K562 (cell line): Measurements from ENCODE around the gene PIAS3. TPM values are rescaled to one million over a fixed set of nuclear protein-coding genes. Genes with fewer than 3 reads are reported as not detected.
A peak's percentile ranks its signal among the peaks of the same experiment; 100 is the strongest.

Experiments used
- ATAC-seq: fragments of 200-7000 bp; cut with Tn5 transposase; 3 replicates; pipeline ENCODE4 v1.9.1; 2020; ENCODE audit warnings: moderate library complexity
- BruUV-seq: library from RNA; stranded (reverse); fragments of 400-500 nt; replicated peaks from 2 replicates; lab custom pipeline; 2021; lab: Mats Ljungman, UMichigan
- CTCF ChIA-PET: fragments of 300-600 bp; formaldehyde crosslinking; extraction: SDS; loops from one replicate; lab custom pipeline; 2021; ENCODE audit warnings: low intra/inter-chr PET ratio; lab: Yijun Ruan, JAX
- POLR2A ChIA-PET: fragments of 300-600, 350-650 bp; sonication (Branson Sonifier 250); formaldehyde crosslinking; extraction: SDS; loops from one replicate; lab custom pipeline; 2021; ENCODE audit warnings: antibody characterized with exemption, inconsistent platforms; lab: Yijun Ruan, JAX
- DNase-seq, 4 experiments: peaks; one replicate each; pipeline versions ENCODE4 v3.0.0 to v3.0.0-alpha.2; 2011 to 2018; ENCODE audit warnings: low spot score in 3 of 4, mixed read lengths in 3 of 4; ENCODE audit errors: extremely low read depth in 1 of 4
- FAIRE-seq: peaks from 2 replicates; lab custom pipeline; 2011; peaks lifted over from hg19 to GRCh38; lab: Jason Lieb, UNC
- H2AFZ ChIP-seq: 2 replicates; pipeline ENCODE4 v1.6.0; 2011; ENCODE audit warnings: low read depth, low read length, control low read depth, inconsistent platforms
- H3K27ac ChIP-seq: fragments of 200-600 bp; 3 replicates; pipeline ENCODE4 v1.8.0; 2011; ENCODE audit warnings: low read depth, mild to moderate bottlenecking, control low read depth, inconsistent platforms, low read length, moderate library complexity, mixed read lengths; ENCODE audit errors: extremely low read depth
- H3K27me3 ChIP-seq, 2 experiments: fragments of 300-600 bp in 1 of 2; 2 replicates in 1 of 2; 3 replicates in 1 of 2; pipeline versions ENCODE4 v1.6.0 to v1.8.0; 2011; ENCODE audit warnings: inconsistent platforms in 2 of 2, low read length in 2 of 2, mild to moderate bottlenecking in 1 of 2, mixed read lengths in 1 of 2, moderate library complexity in 1 of 2; ENCODE audit not compliant: control insufficient read depth in 2 of 2, insufficient read depth in 2 of 2
- H3K36me3 ChIP-seq: fragments of 300-600 bp; 3 replicates; pipeline ENCODE4 v1.8.0; 2011; ENCODE audit warnings: mild to moderate bottlenecking, low read length, inconsistent platforms; ENCODE audit not compliant: control insufficient read depth, insufficient read depth
- H3K4me1 ChIP-seq, 2 experiments: fragments of 200-600 bp in 1 of 2; replicated peaks in 1 of 2; 2 replicates in 1 of 2; 3 replicates in 1 of 2; pipeline versions ENCODE4 v1.5.1 to v1.8.0; 2011; ENCODE audit warnings: inconsistent platforms in 2 of 2, low read length in 2 of 2, mild to moderate bottlenecking in 1 of 2, mixed read lengths in 1 of 2, moderate library complexity in 1 of 2; ENCODE audit not compliant: control insufficient read depth in 2 of 2, insufficient read depth in 2 of 2
- H3K4me2 ChIP-seq: 2 replicates; pipeline ENCODE4 v1.6.1; 2011; ENCODE audit warnings: low read length, control low read depth, inconsistent platforms, mixed read lengths; ENCODE audit not compliant: insufficient read depth
- H3K4me3 ChIP-seq: fragments of 200-600 bp; sonication (generic), shearing (Covaris generic); 2 replicates; pipeline ENCODE4 v1.5.1; 2016; ENCODE audit warnings: control low read depth, inconsistent platforms
- H3K79me2 ChIP-seq: fragments of 200-600 bp; 3 replicates; pipeline ENCODE4 v1.8.0; 2011; ENCODE audit warnings: low read length, inconsistent platforms; ENCODE audit not compliant: control insufficient read depth, insufficient read depth
- H3K9ac ChIP-seq, 2 experiments: 2 replicates each; pipeline versions ENCODE4 v1.6.0 to v1.6.1; 2011; ENCODE audit warnings: low read depth in 2 of 2, low read length in 2 of 2, control low read depth in 1 of 2, inconsistent platforms in 1 of 2, mild to moderate bottlenecking in 1 of 2, mixed read lengths in 1 of 2; ENCODE audit not compliant: insufficient read depth in 1 of 2
- H3K9me1 ChIP-seq: one replicate; pipeline ENCODE4 v1.6.0; 2011; ENCODE audit warnings: inconsistent platforms, mild to moderate bottlenecking, low read length, moderate library complexity; ENCODE audit not compliant: control insufficient read depth, insufficient read depth
- H3K9me3 ChIP-seq: replicated peaks from 2 replicates; pipeline ENCODE4 v1.5.1; 2011; ENCODE audit warnings: low read depth, low read length, inconsistent platforms; ENCODE audit not compliant: control insufficient read depth, insufficient read depth
- H4K20me1 ChIP-seq: replicated peaks from 2 replicates; pipeline ENCODE4 v1.6.1; 2011; ENCODE audit warnings: low read length, inconsistent platforms, mixed read lengths; ENCODE audit not compliant: control insufficient read depth, insufficient read depth
- MCM5 ChIP-seq: fragments of 450-650 bp; IDR thresholded peaks from 2 replicates; pipeline ENCODE4 v1.6.1; 2016; ENCODE audit warnings: low read depth
- PRPF4 ChIP-seq: fragments of 200-400 bp; formaldehyde crosslinking; IDR thresholded peaks from one replicate; pipeline ENCODE4 v1.6.1; 2017; ENCODE audit warnings: low read length, low read depth, mild to moderate bottlenecking; ENCODE audit not compliant: insufficient read depth, poor library complexity, severe bottlenecking
- RBM25 ChIP-seq: fragments of 200-400 bp; formaldehyde crosslinking; IDR thresholded peaks from 2 replicates; pipeline ENCODE4 v1.6.1; 2018; ENCODE audit warnings: low read length, low read depth, moderate library complexity; ENCODE audit not compliant: severe bottlenecking
- RUNX1 ChIP-seq: sonication (generic); IDR thresholded peaks from 2 replicates; pipeline ENCODE4 v1.6.1; 2016; ENCODE audit warnings: antibody characterized with exemption, low read depth
- in situ Hi-C: fragments of 300-500 bp; cut with MboI; formaldehyde crosslinking; loops from 4 replicates; pipeline ENCODE4 v1.15.0; 2018; ENCODE audit warnings: inconsistent platforms, mixed read lengths
- intact Hi-C: fragments of 100-400 bp; cut with micrococcal nuclease; formaldehyde crosslinking; loops from 2 replicates; pipeline ENCODE4 v1.14.2; 2022
- polyA plus RNA-seq, 8 experiments: library from polyadenylated mRNA; depleted of rRNA in 4 of 8; stranded (reverse) in 5 of 8; unstranded in 3 of 8; fragments of >200 nt; fragmentation: Nextera tagmentation in 2 of 8; fragmentation: Illumina TruSeq in 1 of 8; extraction: Ambion mirVana in 2 of 8; extraction: Trizol in 1 of 8; gene quantifications; 2 replicates each; pipeline versions ENCODE4 v1.2.1 to v1.2.3, GENCODE V29; 2011 to 2014; ENCODE audit warnings: inconsistent platforms in 1 of 8, missing spikeins in 1 of 8
- total RNA-seq, 7 experiments: library from RNA; depleted of rRNA in 6 of 7; stranded (reverse); fragments of >200 nt in 6 of 7; fragmentation: Illumina TruSeq in 2 of 7; extraction: Trizol in 2 of 7; gene quantifications; 2 replicates each; pipeline versions ENCODE4 v1.2.1 to v1.2.3, GENCODE V29; 2011 to 2021; ENCODE audit warnings: low replicate concordance in 1 of 7
- TF ChIP-seq, protein P1 (sequence below): fragments of 450-650 bp; formaldehyde crosslinking; IDR thresholded peaks from 2 replicates; pipeline ENCODE4 v1.4.0; 2022; ENCODE audit warnings: mild to moderate bottlenecking, moderate library complexity
- TF ChIP-seq, protein P2 (sequence below): fragments of 250-450 bp; sonication (Bioruptor Pico); IDR thresholded peaks from 2 replicates; pipeline ENCODE4 v1.8.0; 2022; ENCODE audit warnings: moderate library complexity, mild to moderate bottlenecking, inconsistent platforms

PIAS3 gene
- total and polyA plus RNA-seq, 9 of the 15 experiments (the other 6 are each of a cell fraction or from before 2014, with no cell fraction given) = 1.1 to 25.6 (median 7.9) TPM

DNA sequence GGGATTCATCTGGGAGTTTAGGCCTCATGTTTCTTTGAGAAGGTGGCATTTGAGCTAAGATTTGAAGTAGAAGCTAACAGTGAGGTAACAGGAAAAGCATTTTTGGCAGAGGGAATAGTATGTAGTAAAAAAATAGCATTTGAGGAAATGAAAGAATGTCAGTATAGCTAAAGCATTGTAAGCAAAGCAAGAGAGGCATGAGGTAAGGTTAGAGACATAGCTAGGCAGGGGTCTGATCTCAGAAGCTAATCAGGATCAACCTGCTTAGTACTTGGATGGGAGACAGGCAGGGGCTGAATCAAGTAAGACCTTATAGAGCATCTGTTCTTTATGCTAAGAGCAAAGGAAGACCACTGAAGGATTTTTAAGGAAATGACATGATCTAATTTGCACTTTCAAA is 30.9 kb downstream of the PIAS3 start:
- ATAC-seq (no peak), DNase-seq (no peak), FAIRE-seq (no peak)
- Histone ChIP-seq H3K4me2 (peak overlapping the region; percentile 12; the same call in 1 of the 2 replicates), H3K4me3 (no peak overlapping the region), H3K27ac (no peak overlapping the region; the same call in 2 of the 3 replicates), H3K79me2 (peaks cover 30% of the 10 kb centered on the region), H2AFZ (no peak overlapping the region), H3K27me3 (no peaks in the 10 kb centered on the region), H3K9ac (no peak overlapping the region), H4K20me1 (no peaks in the 10 kb centered on the region), H3K9me3 (no peaks in the 10 kb centered on the region), H3K9me1 (no peaks in the 10 kb centered on the region), H3K36me3 (peaks cover 71% of the 10 kb centered on the region), H3K4me1 (peaks cover 8 to 20% of the 10 kb centered on the region in 2 experiments)
- CTCF ChIA-PET = no interaction called here
- POLR2A ChIA-PET = interaction anchor here (0.9 to 4.8 kb wide), 3 partner anchors 9 to 156 kb away, joined by 3 to 40 read pairs (median 4); partner anchors contain the start of gene NUDT17
- in situ Hi-C loops = no loop called here
- intact Hi-C loops = loop anchor here (10.0 kb wide), 1 partner anchor 83 kb away; no protein-coding TSS in a partner anchor
- TF ChIP-seq, protein P1, sequence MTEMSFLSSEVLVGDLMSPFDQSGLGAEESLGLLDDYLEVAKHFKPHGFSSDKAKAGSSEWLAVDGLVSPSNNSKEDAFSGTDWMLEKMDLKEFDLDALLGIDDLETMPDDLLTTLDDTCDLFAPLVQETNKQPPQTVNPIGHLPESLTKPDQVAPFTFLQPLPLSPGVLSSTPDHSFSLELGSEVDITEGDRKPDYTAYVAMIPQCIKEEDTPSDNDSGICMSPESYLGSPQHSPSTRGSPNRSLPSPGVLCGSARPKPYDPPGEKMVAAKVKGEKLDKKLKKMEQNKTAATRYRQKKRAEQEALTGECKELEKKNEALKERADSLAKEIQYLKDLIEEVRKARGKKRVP (CRISPR knock-in tag) = no peak
- TF ChIP-seq PRPF4 (no peak), RBM25 (no peak), RUNX1 (no peak), MCM5 (no peak)
- TF ChIP-seq, protein P2, sequence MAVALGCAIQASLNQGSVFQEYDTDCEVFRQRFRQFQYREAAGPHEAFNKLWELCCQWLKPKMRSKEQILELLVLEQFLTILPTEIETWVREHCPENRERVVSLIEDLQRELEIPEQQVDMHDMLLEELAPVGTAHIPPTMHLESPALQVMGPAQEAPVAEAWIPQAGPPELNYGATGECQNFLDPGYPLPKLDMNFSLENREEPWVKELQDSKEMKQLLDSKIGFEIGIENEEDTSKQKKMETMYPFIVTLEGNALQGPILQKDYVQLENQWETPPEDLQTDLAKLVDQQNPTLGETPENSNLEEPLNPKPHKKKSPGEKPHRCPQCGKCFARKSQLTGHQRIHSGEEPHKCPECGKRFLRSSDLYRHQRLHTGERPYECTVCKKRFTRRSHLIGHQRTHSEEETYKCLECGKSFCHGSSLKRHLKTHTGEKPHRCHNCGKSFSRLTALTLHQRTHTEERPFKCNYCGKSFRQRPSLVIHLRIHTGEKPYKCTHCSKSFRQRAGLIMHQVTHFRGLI = no peak
- BruUV-seq = no TSS peak
